ENCODE results near the gene KIF3C.

KIF3C gene

GRCh38 chr2:25996844-25997243 lies 14.5 kb upstream of the KIF3C start:
- no peak overlapping the region for H3K4me3 ChIP-seq (ENCODE audit: low read length)
- no peak for TF ChIP-seq CTCF (conservative IDR thresholded peaks at IDR 0.05; ENCODE audit: low read length)
- DNase-seq (ENCODE audit: low read depth): peak; percentile 51

GRCh38 chr2:25994509-25994908 lies 12.2 kb upstream of the KIF3C start:
- no peak for DNase-seq (ENCODE audit: low read depth)
- TF ChIP-seq CTCF (conservative IDR thresholded peaks at IDR 0.05; ENCODE audit: low read length): no peak
- H3K4me3 ChIP-seq (ENCODE audit: low read length): no peak overlapping the region

- no peak overlapping the region for H3K4me3 ChIP-seq (ENCODE audit: low read length)
- no peak for DNase-seq (ENCODE audit: low read depth)
- TF ChIP-seq CTCF (conservative IDR thresholded peaks at IDR 0.05; ENCODE audit: low read length): no peak
Observed at GRCh38 chr2:25993049-25993448, 10.8 kb upstream of the KIF3C start.

- H3K4me3 ChIP-seq (ENCODE audit: low read length): no peak overlapping the region
- no peak for DNase-seq (ENCODE audit: low read depth)
- no peak for TF ChIP-seq CTCF (conservative IDR thresholded peaks at IDR 0.05; ENCODE audit: low read length)
Observed at GRCh38 chr2:25992556-25992955, 10.3 kb upstream of the KIF3C start.

GRCh38 chr2:25991965-25992364 lies 9.7 kb upstream of the KIF3C start:
- no peak for DNase-seq (ENCODE audit: low read depth)
- no peak for TF ChIP-seq CTCF (conservative IDR thresholded peaks at IDR 0.05; ENCODE audit: low read length)

GRCh38 chr2:25989154-25989553 lies 6.9 kb upstream of the KIF3C start:
- no peak for DNase-seq (ENCODE audit: low read depth)
- no peak overlapping the region for H3K4me3 ChIP-seq (ENCODE audit: low read length)
- TF ChIP-seq CTCF (conservative IDR thresholded peaks at IDR 0.05; ENCODE audit: low read length): no peak

More at GRCh38 chr2:25991965-25992364, 9.7 kb upstream of the KIF3C start:
- no peak overlapping the region for H3K4me3 ChIP-seq (ENCODE audit: low read length)

- DNase-seq (ENCODE audit: low read depth): no peak
- no peak for TF ChIP-seq CTCF (conservative IDR thresholded peaks at IDR 0.05; ENCODE audit: low read length)
Observed at GRCh38 chr2:25988134-25988533, 5.8 kb upstream of the KIF3C start.

More at GRCh38 chr2:25988134-25988533, 5.8 kb upstream of the KIF3C start:
- H3K4me3 ChIP-seq (ENCODE audit: low read length): no peak overlapping the region
